Measurements from ENCODE around the gene SLC39A11.
"Not testable (repeated sequence)": the region's sequence is repeated elsewhere in the genome, so short reads cannot be mapped to it uniquely, and the experiment has no call there.

The SLC39A11 gene

DNA sequence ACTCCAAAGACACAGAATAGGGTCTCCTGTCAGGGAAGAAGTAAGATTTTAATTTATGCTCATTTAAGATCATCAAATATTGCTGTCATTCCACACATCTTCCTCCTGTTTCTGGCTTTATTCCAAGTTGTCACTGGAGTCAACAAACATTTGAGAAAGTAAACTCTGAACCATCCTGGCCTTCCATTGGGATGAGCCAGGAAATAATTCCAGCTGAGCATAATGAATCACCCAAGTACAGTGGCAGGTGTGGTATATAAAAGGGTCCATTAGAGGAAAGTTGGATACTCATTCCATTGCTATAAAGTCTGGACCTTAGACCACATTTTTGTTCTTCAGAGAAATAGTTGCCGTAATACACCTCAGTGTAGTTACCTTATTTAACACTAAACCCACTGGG is 246.1 kb downstream of the SLC39A11 start:
- no peak for DNase-seq (ENCODE audit: low read depth in 2 of 2, low spot score in 1 of 2)

GRCh38 chr17:72843591-72843990 is 248.9 kb downstream of the SLC39A11 start:
- no peak for DNase-seq (ENCODE audit: low read depth in 2 of 2, low spot score in 1 of 2)

- DNase-seq (ENCODE audit: low read depth in 2 of 2, low spot score in 1 of 2): no peak
These were observed 252.5 kb downstream of the SLC39A11 start for GRCh38 chr17:72840019-72840418.

DNA sequence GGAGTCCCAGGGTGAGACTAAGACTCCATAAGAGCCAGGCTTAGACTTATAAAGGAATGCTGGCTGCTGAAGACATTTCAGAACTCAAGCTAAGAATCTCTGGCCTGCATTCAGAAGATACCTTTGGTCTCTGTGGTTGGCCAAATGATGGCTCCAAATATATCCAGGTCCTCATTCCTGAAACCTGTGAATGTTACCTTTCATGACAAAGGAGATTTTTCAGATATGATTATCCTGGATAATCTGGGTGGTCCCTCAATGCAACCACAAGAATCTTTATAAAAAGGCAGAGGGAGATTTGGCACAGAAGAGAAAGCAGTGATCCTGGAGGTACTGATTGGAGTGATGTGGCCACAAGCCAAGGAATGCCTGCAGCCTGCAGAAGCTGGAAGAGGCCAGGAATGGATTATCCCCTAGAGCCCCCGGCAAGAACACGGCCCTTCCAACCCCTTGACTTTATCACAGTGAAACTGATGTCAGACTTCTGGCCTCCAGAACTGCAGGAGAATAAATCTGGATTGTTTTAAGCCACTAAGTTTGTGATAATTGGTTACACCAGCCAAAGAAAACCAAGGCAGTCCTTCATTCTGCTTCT is 253.3 kb downstream of the SLC39A11 start:
- no peak for DNase-seq (ENCODE audit: low read depth in 2 of 2, low spot score in 1 of 2)

GRCh38 chr17:72838581-72838980 is 253.9 kb downstream of the SLC39A11 start:
- DNase-seq (ENCODE audit: low read depth in 2 of 2, low spot score in 1 of 2): no peak

GRCh38 chr17:72838068-72838467 is 254.4 kb downstream of the SLC39A11 start:
- DNase-seq (ENCODE audit: low read depth in 2 of 2, low spot score in 1 of 2): no peak

- no peak for DNase-seq (ENCODE audit: low read depth in 2 of 2, low spot score in 1 of 2)
These were observed 255.2 kb downstream of the SLC39A11 start for GRCh38 chr17:72837335-72837734.

GRCh38 chr17:72833128-72833765 is 259.2 kb downstream of the SLC39A11 start:
- no peak for DNase-seq (ENCODE audit: low read depth in 2 of 2, low spot score in 1 of 2)

DNA sequence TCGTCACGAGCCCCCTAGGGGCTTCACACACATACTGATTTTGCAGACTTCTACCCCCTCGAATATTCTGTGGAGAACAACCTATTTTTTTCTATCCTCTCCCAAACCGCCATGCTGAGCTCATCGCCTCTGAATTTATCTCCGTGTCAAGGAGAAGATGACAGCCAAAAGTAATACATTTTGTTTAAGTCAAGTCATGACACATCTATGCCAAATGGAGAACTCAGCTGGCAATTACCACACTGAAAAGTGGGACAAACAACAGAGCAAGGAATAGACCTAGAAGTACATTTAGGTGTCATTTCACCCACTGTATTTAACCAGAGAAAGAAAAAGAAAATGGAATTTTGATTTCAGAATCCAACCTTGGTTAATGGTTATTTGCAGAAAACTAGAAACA is 260.2 kb downstream of the SLC39A11 start:
- no peak for DNase-seq (ENCODE audit: low read depth in 2 of 2, low spot score in 1 of 2)

DNA sequence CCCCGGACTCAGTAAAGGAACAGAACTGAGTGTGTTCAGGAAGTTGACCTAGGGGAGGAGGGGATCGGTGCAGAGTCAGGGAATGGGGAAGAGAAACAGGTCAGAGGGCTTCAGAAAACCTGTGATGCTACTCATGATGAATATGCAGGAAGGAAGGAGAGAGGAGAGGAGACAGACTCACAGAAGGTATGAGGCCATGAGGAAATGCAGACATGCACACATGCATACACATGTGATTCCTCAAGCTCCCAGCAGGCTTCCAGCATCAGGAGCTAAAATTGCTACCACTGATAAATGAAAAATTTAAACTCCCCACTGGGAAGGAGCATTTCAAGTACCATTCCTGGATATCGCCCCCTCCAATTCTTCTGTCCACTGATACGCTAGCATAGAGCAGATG is 262.6 kb downstream of the SLC39A11 start:
- no peak for DNase-seq (ENCODE audit: low read depth in 2 of 2, low spot score in 1 of 2)

DNA sequence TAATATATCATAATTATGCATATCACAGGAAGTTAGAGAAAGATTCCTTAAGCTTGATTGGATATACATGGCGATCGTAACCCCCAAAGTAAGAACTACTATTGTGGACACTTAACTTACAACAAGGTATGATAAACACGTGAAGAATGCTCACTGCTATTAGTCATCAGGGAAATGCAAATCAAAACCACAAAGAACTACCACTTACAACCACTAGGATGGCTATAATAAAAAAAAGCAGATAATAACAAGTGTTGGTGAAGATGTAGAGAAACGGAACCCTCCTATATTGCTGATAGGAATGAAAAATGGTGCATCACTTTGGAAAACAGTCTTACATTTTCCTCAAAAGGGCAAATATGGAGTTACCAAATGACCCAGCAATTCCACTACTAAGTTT is 265.9 kb downstream of the SLC39A11 start:
- DNase-seq (ENCODE audit: low read depth in 2 of 2, low spot score in 1 of 2): no peak

- not testable (repeated sequence) for DNase-seq (ENCODE audit: low read depth in 2 of 2, low spot score in 1 of 2)
These were observed 266.4 kb downstream of the SLC39A11 start for GRCh38 chr17:72826059-72826458.

DNA sequence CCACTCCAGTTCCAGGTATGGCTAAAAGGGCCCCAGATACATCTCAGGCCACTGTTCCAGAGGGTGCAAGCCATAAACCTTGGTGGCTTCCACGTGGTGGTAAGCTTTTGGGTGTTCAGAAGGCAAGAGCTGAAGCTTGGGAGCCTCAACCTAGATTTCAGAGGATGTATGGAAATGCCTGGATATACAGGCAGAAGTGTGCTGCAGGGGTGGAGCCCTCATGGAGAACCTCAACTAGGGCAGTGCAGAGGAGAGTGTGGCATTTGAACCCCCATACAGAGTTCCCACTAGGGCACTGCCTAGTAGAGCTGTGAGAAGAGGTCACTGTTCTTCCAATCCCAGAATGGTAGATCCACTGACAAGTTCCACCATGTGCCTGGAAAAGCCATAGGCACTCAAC is 267.3 kb downstream of the SLC39A11 start:
- no peak for DNase-seq (ENCODE audit: low read depth in 2 of 2, low spot score in 1 of 2)

DNA sequence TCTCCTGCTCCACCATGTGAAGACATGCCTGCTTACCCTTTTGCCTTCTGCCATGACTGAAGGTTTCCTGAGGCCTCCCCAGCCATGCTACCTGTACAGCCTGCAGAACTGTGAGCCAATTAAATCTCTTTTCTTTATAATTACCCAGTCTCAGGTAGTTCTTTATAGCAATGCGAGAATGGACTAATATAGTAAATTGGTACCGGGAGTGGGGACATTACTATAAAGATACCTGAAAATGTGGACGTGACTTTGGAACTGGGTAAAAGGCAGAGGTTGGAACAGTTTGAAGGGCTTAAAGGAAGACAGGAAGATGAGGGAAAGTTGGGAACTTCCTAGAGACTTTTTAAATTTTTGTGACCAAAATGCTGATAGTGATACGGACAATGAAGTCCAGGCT is 268.2 kb downstream of the SLC39A11 start:
- not testable (repeated sequence) for DNase-seq (ENCODE audit: low read depth in 2 of 2, low spot score in 1 of 2)

GRCh38 chr17:72822358-72823023 is 270.0 kb downstream of the SLC39A11 start:
- no peak for DNase-seq (ENCODE audit: low read depth in 2 of 2, low spot score in 1 of 2)

DNA sequence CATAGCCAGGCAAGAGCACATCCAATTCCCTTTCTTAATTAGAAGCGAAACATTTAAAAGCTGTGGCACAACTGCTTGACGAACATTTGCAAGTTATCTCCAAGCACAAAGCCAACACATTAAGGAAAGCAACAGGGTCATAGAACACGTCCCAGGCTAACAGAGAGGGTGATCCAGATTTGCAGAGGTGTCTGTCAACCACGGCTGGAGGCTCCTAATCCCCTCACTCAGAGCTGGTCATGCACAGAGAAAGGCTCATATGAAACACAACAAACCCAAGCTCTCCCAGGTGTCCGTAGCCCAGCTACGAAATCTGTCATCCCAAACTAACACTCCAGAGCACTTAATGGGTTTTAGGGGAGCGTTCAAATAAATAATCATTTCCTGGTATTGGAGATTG is 276.1 kb downstream of the SLC39A11 start:
- no peak for DNase-seq (ENCODE audit: low read depth in 2 of 2, low spot score in 1 of 2)

- DNase-seq (ENCODE audit: low read depth in 2 of 2, low spot score in 1 of 2): no peak
These were observed 279.0 kb downstream of the SLC39A11 start for GRCh38 chr17:72813481-72813880.

GRCh38 chr17:72812823-72813222 is 279.7 kb downstream of the SLC39A11 start:
- DNase-seq (ENCODE audit: low read depth in 2 of 2, low spot score in 1 of 2): no peak

- DNase-seq (ENCODE audit: low read depth in 2 of 2, low spot score in 1 of 2): no peak
These were observed 280.4 kb downstream of the SLC39A11 start for GRCh38 chr17:72811976-72812687.

DNA sequence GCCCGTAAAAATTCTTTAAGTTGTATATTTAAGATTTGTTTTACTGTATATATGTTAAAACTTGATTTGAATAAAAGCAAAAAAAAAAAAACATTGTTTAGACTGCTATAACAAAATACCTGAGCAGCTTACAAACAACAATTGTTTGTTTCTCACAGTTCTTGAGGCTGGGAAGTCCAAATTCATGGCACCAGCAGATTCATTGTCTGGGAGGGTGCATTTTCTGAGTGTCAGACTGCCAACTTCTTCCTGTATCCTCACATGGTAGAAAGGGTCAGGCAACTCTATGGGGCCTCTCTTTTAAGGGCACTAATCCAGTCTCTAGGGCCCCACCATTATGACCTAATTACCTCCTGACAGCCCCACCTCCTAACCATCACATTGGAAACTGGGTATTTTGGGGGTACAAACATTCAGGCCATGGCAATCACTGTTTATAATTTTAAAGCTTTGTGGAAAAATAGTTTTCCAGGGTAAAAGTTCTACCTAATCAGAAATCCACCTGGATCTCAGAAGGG is 281.4 kb downstream of the SLC39A11 start:
- DNase-seq (ENCODE audit: low read depth in 2 of 2, low spot score in 1 of 2): no peak

- DNase-seq (ENCODE audit: low read depth in 2 of 2, low spot score in 1 of 2): no peak
These were observed 286.5 kb downstream of the SLC39A11 start for GRCh38 chr17:72806011-72806410.
